ENCODE measurements around the gene WFDC5.
A peak's percentile ranks its signal among the peaks of the same experiment; 100 is the strongest.
"Not testable (repeated sequence)": the region's sequence is repeated elsewhere in the genome, so short reads cannot be mapped to it uniquely, and the experiment has no call there.

The WFDC5 gene, protein sequence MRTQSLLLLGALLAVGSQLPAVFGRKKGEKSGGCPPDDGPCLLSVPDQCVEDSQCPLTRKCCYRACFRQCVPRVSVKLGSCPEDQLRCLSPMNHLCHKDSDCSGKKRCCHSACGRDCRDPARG

DNA sequence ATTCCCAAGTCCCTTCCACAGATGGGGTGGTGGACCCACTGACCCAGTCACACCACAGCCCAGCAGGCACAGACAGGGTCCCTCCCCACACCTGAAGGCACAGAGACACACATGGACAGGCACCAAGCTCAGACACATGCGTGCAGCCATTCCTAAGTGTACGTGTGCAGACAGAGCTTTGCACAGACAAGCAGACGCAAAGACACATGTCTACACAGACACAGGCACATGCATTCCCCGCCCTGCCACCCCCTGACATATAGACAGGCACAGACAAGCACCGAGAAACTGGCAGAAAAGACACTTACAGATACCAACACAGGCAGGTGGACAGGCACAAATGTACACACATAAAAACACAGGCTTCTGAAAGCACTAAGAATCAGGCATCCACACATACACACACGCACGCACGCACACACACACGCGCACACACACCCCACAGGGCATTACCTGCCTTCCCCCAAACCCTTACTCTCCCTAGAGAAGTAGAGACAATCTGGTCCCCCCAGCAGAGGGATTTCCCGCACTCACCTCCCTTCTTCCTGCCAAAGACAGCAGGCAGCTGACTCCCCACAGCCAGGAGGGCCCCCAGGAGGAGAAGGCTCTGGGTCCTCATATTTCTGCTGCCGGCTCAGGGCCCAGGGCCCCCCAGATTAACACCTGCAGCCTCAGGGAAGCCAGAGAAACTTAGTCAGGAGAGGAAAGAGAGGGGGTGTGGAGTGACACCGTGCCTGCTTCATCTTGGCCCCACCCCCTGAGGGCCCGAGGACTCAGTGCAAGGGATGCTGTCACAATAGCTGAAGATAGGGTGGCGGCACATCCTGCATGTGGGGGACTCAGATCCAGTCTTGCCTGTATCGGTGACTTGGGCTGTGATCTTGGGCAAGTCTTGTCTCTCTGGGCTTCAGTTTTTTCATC, at the start of gene WFDC5:
TSS of gene WFDC5 (minus strand) at position 710 of the 921 bp plus-strand sequence. CDS start at position 619, 91 bp downstream.
- DNase-seq: no peak

DNA sequence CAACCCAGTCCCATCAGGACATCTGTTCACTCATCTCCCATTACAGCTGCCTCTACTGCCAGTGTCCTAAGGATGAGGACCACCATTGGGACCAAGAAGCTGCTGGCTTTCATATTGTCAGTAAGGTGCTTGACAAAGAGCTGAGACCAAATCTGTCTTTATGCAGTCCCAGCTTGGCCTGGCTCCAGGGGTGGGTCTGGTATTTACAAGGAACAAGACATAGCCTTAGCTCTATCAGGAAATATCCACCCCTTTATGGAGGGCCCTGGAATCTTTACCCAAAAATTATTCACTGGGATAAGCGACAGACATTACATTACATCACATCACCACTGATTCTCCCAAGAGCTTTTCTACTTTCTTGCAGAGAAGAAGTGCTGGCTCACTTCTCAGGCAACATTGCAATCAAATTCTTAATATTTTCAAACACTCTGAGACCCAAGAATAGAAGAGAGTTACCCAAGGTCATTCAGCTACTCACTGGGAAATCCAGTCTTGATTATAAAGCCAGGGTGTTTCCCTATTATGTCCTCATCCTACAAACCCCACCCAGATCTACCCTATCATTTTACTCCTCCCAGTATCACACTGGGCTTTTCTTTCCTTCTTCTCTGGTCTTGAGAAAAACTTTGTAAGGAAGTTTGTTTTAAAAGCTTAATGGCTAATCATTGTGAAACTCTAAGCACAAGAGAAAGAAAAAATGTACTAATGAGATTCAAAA, 48.3 kb upstream of the WFDC5 start:
- no peak for DNase-seq

DNA sequence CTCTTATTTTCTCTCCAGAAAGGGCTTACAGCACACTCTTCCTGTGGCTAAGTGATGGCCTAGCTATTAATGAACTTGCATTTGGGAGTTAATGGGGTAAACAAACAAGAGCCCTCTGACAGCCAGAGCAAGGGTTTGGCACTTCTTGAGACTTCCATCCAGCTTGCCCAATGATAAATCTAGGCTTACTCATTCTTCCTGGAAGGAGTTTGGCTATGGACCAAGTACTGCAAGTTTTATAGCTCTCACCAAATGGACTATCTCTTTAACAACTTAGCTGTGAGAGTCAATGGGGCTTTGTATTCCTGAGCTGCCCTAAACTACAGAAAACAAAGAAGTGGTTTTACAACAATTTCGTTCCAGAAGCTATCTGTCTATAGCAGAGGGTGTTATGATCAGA, 43.0 kb upstream of the WFDC5 start:
- DNase-seq: no peak

DNA sequence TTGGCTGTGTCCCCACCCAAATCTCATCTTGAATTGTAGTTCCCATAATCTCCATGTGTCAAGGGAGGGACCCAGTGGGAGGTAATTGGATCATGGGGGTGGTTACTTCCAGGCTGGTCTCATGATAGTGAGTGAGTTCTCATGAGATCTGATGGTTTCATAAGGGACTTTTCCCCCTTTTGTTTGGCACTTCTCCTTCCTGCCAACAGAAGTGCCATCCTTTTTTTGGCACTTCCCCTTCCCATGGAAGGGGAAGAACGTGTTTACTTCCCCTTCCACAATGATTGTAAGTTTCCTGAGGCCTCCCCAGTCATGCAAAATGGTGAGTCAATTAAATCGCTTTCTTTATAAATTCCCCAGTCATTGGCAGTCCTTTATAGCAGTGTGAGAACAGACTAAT, 41.7 kb upstream of the WFDC5 start:
- no peak for DNase-seq

DNA sequence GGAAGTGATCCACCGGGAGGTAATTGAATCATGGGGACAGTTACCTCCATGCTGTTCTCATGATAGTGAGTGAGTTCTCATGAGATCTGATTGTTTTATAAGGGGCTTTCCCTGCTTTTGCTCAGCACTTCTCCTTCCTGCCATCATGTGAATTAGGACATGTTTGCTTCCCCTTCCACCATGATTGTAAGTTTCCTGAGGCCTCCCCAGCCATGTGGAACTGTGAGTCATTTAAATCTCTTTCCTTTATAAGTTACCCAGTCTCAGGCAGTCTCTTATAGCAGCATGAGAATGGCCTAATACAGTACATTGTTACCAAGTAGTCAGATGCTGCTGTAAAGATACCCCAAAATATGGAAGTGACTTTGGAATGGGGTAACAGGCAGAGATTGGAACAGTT, 39.8 kb upstream of the WFDC5 start:
- not testable (repeated sequence) for DNase-seq

DNA sequence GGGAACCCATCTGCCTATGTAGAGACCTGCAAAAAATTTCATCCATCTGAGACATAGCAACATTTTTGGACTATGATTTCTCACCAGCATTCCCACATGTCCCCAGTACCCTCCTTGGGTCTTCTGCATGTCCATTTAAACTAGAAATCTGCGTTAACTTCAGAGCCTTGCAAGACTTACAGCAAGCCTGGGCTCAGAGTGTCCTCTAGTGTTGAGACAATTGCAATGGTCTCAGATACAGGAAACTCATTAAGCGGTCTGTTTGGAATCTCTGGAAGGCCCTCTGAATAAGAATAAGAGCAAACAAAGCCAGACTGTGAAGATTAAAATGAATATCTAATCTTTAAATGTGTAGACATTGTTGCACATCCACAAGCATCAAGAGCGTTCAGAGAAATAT, 39.2 kb upstream of the WFDC5 start:
- no peak for DNase-seq

DNA sequence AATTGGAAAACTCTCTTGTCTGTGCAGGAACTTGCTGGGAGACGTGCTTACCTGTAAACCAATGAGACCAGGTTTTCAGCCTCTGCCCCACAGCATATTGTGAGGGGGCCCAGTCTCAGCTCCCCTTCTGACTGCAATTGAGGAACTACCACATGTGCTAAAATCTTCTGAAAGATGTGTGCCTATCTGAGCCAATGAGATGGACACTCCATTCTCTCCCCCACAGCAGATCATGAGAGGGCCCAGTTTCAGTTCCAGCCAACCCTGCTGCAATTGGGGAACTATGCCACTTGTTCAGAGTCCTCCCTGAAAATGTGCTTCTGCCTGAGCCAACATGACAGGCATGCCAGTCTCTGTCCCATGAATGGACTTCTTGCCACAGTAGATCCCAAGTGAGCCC, 38.8 kb upstream of the WFDC5 start:
- DNase-seq: no peak

DNA sequence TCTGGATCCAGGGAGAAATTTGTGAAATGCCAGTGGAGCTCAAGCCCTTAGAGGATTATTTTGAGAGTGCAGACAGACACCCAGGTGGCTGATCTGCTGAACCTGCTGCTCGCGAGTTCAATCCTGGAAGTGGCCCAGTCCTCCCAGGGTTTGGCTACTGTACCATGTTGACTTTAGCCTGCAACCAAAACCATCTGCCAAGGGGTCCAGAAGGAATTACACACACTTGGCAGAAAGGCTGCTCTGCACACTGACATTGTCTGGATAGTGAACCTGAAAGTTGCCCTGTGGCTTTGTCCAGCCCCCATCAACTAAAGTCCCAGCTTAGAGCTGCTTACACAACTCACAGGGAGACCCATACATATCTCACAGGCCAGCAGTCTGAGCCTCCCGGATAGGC, 38.2 kb upstream of the WFDC5 start:
- DNase-seq: no peak

DNA sequence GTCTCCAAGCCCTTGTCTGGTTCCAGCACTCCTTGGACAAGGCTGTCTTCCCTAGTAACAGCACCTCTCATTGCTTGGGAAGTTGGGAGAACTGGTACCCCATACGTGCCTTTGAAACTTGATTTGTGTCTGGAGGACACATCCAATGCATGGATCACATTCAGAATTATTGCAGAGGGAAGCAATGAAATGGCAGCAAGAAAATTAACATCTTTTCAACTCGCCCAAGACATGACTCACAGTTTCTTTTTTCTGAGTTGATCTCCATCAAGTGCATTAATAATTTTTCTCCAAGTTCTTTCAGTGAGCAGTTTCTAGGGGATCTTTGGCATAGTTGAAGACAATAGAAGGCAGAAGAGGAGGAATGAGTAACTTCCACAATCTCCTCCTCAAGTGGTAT, 37.4 kb upstream of the WFDC5 start:
- DNase-seq: no peak

DNA sequence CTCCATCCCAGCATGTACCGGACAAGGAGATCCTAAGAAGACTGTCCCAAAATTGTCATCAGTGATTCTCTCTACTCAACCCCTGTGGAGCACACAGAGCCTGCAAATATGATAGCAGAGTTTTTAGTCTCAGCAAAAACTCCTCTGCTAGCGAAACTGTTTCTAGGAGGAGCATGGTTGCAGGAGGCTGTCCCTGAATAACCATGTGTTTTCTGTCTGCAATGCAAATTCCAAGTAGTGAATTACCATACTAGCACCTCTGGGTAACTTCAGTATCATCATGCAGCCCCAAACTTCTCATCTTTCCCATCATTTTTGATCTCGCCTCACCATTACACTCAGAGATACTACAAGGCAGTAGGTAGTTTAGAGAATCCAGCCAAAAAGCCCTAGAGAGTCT, 34.1 kb upstream of the WFDC5 start:
- no peak for DNase-seq

DNA sequence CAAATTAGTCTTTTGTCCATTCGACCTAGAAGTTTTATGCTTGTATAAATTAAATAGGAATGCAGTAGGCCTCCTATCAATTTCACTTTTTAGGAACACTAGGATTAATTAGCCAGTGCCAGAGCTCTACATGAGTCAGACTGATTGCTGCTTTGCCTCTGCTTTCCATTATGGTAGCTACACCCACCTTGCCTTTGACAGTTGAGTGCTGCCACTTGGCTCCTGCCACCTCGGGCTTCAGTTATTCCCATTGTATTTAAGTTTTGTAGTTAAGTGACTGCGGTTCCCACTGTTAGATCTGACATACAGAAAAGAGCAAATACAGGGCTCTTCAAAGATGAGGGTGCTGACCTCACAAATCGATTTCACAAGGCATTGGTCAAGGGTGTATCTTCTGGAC, 25.9 kb upstream of the WFDC5 start:
- no peak for DNase-seq

DNA sequence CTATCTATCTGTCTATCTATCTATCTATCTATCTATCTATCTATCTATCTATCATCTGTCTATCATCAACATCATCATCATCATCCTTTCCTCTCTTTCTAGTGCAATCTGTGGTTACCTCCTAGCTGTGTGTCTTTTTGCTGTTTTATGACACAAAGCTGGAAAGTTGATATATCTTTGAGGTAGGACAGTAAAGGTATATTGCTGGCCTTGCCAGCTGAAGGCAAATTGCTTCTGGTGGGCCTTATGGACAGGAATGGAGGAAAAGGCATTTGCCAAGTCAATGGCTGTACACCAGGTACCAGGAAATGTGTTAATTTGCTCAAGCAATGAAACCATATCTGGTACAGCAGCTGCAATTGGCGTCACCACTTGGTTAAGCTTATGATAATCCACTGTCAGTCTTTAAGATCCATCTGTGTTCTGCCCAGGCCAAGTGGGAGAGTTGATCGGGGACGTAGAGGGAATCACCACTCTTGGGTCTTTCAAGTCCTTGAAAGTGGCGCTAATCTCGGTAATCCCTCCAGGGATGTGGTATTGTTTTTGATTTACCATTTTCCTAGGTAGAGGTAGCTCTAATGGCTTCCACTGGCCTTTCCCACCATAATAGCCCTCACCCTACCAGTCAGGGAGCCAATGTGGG, 24.9 kb upstream of the WFDC5 start:
- DNase-seq: not testable (repeated sequence)

DNA sequence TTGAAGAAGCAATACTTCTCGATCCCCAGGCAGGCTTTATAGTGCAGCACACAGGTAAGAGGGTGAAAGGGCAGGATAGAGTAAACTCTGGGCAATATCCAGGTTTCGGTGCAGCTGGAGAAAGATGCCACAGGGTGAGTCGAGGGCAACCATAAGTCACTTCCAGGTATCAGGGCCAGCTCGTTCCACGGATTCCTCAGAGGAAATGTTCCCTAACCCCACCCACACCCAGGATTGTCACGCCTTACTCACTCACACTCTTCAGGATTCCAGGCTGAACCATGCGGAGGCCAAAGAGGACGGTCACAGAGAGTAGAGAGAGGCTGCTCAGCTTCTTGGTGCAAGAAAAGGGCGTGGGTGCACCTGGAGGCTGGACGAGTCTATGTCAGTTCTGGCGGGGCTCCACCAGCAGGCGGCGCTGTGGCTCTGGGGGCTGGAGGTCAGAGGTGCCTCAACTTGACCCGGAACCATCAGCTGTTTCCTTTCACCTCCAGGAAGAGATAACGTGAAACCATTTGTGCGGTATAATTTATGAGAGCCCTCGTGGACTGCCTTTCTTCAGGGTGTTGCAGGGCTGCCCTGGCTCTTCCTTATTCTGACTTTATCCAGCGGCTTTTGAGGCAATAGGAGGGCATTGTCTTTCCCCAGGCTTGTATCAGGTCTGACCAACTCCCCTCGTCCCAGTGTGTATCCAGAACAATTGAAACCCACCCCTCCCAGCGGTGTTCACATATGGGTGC, 23.8 kb upstream of the WFDC5 start:
- DNase-seq: peak; percentile 2

DNA sequence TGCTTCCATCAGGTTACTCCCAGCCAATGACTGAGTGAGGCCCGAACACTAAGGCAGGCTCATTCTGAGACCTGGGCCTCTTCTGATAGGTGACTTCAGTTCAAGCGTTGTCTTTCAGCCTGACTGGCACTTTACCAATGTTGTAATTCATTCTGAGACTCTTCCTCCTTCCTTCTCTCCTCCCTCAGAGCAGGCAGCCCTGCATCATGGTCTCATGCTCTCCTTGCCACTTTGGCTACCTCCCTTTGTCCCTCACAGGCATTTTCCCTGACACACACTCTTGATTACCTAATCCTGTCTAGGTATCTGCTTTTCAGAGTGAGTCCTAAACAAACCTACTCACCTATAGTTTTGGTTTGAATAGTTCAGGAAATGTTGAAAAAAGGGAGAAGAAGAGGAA, 21.9 kb upstream of the WFDC5 start:
- no peak for DNase-seq

DNA sequence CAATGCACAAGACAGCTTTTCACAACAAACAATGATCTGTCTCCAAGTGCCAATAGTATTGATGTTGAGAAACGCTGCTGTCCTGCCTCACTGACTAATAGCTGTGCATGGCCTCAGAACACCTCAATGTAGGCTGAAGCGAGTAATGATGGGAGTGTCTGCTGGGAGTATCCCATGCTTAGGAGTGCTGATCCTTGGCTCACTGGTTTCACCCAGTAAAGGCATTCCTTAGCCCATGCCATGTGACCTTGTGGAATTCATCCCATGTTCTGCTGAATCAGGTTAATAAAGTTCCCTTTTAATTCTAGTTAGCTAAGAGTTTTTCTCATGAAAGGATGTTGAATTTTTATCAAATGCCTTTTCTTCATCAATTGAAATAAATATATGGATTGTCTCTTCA, 13.1 kb upstream of the WFDC5 start:
- DNase-seq: no peak

DNA sequence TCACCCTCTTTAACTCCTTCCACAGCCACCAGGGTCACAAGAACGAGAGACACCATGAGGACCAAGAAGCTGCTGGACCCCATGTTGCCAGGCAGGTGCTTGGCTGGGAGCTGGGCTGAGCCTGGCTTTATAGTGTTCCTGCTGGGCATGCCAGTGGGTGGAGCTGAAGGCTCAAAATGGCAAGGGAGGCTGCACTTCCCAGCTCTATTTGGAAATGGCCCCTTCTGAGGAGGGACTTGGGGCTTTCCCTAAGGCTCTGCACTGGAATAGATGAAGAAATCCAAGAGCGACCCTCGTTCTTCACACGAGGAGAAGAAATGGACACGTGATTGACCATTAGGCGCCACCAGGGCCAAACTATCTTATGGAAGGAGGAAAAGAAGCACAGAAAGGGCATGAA, 9.4 kb upstream of the WFDC5 start, which contains the start of gene WFDC12:
TSS of gene WFDC12 (minus strand) at position 101 of the 400 bp plus-strand sequence. CDS start at position 83, 18 bp downstream.
- no peak for DNase-seq

DNA sequence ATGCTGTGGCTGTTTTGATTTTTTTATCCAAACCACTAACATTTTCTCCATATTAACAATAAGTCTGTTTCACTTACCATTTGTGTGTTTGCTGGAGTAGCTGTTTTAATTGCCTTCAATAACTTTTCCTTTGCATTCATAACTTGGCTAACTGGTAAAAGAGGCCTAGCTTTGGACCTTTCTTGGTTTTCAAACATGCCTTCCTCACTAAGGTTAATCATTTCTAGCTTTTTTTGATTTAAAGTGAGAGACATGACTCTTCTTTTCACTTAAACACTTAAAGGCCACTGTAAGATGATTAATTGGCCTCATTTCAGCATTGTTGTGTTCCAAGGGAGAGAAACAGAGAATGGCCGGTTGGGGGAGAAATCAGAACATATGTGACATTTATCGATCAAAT, 6.4 kb upstream of the WFDC5 start:
- DNase-seq: no peak

DNA sequence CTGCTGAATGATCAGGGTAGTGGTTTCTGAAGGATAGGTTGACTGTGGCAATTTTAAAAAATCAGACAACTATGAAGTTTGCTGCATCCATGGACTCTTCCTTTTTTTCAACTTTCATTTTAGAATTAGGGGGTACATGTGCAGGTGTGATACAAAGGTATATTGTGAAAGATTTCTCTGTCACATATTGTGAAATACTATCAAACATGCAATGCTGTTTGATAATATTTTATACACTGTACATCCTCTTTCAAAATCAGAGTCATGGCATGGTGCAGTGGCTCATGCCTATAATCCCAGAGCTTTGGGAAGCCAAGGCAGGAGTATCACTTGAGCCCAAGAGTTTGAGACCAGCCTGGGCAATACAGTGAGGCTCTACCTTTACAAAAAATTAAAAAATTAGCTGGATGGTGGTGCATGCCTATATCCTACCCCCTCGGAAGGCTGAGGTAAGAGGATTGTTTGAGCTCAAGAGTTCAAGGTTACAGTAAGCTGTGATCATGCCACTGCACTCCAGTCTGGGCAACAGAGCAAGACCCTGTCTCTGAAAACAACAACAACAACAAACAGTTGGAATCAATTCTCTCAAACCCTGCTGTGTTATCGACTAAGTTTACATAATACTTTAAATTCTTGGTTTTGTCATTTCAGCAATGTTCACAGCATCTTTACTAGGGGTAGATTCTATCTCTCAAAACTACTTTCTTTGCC, 4.7 kb upstream of the WFDC5 start:
- no peak for DNase-seq

DNA sequence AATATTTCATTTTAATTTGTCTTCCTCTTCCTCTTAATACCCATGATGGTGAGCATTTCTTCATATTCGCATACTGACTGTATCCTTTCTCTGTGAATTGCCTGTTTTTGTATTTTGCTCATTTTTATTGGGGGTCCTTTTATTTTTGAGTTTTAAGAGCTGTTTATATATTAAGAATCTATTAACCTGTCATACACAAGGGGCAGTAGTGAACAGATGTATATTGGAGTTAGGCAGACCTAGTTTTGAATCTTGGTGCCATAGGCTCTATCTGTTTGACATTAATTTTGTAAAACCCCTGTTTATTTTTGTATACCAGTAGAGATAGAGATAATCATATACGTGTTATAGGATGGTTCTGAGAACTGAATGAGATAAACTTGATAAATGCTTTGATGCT, 3.1 kb upstream of the WFDC5 start:
- DNase-seq: no peak

DNA sequence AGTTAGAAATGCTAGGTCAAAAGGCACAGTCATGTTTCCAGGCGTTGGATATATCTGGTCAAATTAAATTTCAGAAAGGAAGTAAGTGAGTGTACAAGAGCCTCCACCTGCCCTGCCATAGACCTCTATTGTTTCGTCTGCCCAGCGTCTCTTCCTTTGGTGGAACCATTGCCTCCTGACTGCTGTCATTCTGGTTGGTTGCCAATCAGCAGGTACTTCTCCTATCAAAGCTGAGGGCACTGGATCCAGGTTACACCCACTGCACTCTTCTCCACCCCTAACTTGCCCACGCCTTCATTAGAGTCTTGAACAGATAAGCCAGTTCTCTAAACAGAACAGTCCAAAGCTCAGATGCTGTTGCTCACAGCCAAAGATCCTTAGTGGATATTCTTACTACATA, 2.6 kb upstream of the WFDC5 start:
- no peak for DNase-seq

DNA sequence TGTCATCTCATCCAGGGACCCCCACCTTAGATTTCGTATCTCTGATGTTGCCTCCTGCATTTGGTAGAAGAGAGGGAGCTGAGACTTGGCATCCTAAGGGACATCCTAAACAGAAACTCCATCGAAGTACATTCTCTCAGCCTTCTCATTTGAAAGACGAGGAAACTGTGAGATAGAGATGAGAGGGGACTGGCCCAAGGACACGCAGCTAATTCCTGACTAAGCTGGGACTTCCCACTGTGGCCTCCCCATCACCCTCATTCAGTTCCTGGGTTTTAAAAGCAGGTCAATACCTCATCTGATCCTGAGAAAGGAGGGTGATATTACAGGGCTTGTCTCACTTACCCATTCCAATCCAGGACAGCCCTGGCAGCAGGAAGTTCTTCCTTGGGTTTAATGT, 855 bp upstream of the WFDC5 start:
- DNase-seq: no peak

DNA sequence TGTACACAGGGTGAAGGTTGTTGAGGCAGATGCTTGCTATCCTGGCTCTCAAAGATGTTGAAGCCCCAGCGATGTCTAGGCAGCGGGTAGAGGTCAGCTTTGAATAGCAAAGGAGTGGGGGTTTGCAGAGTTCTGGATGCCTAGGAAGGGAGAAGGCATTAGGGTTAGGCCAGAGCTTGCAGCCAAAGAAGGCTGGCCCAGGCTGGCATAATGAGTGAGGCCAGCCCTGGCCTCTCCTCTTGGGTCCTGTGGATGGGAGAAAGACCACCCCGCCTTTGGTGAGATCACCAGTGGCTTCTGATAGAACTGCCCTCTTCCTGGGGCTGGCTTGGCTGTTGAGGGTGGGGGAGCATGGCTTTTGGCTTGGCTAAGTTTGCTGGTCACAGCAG, 406 bp upstream of the WFDC5 start:
- DNase-seq: no peak

All from KG1 (cell line).